ENCODE data around the gene EXOC4. TPM values are rescaled to one million over a fixed set of nuclear protein-coding genes. Genes with fewer than 3 reads are reported as not detected.

Gene EXOC4
- total RNA-seq, 4 donors from 2014 or later = 82.4 to 204 (median 128) TPM

GRCh38 chr7:133481676-133482075 is 228.8 kb downstream of the EXOC4 start:
- Histone ChIP-seq H3K9me3 (no peaks in the 10 kb centered on the region), H3K27me3 (no peaks in the 10 kb centered on the region)
- intact Hi-C loops (cut with DNase I; ENCODE audit: low total_unique reads) = no loop called here

GRCh38 chr7:133482599-133482998 is 229.7 kb downstream of the EXOC4 start:
- in situ Hi-C loops (cut with MboI; ENCODE audit: low pct_ligation_motif_present in 1 of 4, low pct_unique_long_range_greater_than_20kb in 1 of 4, low sequenced_read_pairs in 3 of 4) = no loop called here
- TF ChIP-seq EP300 (IDR thresholded peaks at IDR 0.05; ENCODE audit: low read depth) (no peak), POLR2A (IDR thresholded peaks at IDR 0.05) (no peak), POLR2AphosphoS5 (IDR thresholded peaks at IDR 0.05) (no peak), CTCF (IDR thresholded peaks at IDR 0.05) (no peak)
- WGBS, 2 donors (ENCODE audit: low coverage in 1 of 2) = 95 to 100% methylated on average over 1 of the region's 1 CpG

More at GRCh38 chr7:133481676-133482075, 228.8 kb downstream of the EXOC4 start:
- H3K4me1 ChIP-seq = no peaks in the 10 kb centered on the region
- H3K4me3 ChIP-seq = no peak overlapping the region
- DNase-seq = no peak
- in situ Hi-C loops (cut with MboI; ENCODE audit: low pct_ligation_motif_present in 1 of 4, low pct_unique_long_range_greater_than_20kb in 1 of 4, low sequenced_read_pairs in 3 of 4) = no loop called here
- H3K27ac ChIP-seq = no peak overlapping the region
- TF ChIP-seq POLR2A (IDR thresholded peaks at IDR 0.05) (no peak), EP300 (IDR thresholded peaks at IDR 0.05; ENCODE audit: low read depth) (no peak), CTCF (IDR thresholded peaks at IDR 0.05) (no peak), POLR2AphosphoS5 (IDR thresholded peaks at IDR 0.05) (no peak)
- 67 to 74% methylated on average over 3 of the region's 3 CpGs for WGBS, 2 donors (ENCODE audit: low coverage in 1 of 2)
- peaks cover 0 to 9% (median 0%) of the 10 kb centered on the region in 4 donors for H3K36me3 ChIP-seq

GRCh38 chr7:133484086-133484485 is 231.2 kb downstream of the EXOC4 start:
- Histone ChIP-seq H3K4me1 (no peaks in the 10 kb centered on the region), H3K4me3 (no peak overlapping the region), H3K27me3 (no peaks in the 10 kb centered on the region), H3K27ac (no peak overlapping the region), H3K36me3 (peaks cover 0 to 9% (median 0%) of the 10 kb centered on the region in 4 donors), H3K9me3 (no peaks in the 10 kb centered on the region)
- no peak for DNase-seq
- intact Hi-C loops (cut with DNase I; ENCODE audit: low total_unique reads) (no loop called here), in situ Hi-C loops (cut with MboI; ENCODE audit: low pct_ligation_motif_present in 1 of 4, low pct_unique_long_range_greater_than_20kb in 1 of 4, low sequenced_read_pairs in 3 of 4) (no loop called here)
- no peak for TF ChIP-seq EP300 (IDR thresholded peaks at IDR 0.05; ENCODE audit: low read depth)
- no peak for TF ChIP-seq POLR2A (IDR thresholded peaks at IDR 0.05)
- TF ChIP-seq POLR2AphosphoS5 (IDR thresholded peaks at IDR 0.05) = no peak
- TF ChIP-seq CTCF (IDR thresholded peaks at IDR 0.05) = no peak
- WGBS, 2 donors (ENCODE audit: low coverage in 1 of 2) = 70 to 81% methylated on average over 2 of the region's 2 CpGs

More at GRCh38 chr7:133482599-133482998, 229.7 kb downstream of the EXOC4 start:
- intact Hi-C loops (cut with DNase I; ENCODE audit: low total_unique reads) = no loop called here
- H3K27me3 ChIP-seq = no peaks in the 10 kb centered on the region
- no peaks in the 10 kb centered on the region for H3K9me3 ChIP-seq
- H3K4me1 ChIP-seq = no peaks in the 10 kb centered on the region
- DNase-seq = no peak
- H3K4me3 ChIP-seq = no peak overlapping the region
- peaks cover 0 to 9% (median 0%) of the 10 kb centered on the region in 4 donors for H3K36me3 ChIP-seq
- H3K27ac ChIP-seq = no peak overlapping the region

GRCh38 chr7:133489906-133490305 is 237.0 kb downstream of the EXOC4 start:
- no peaks in the 10 kb centered on the region for H3K27me3 ChIP-seq
- intact Hi-C loops (cut with DNase I; ENCODE audit: low total_unique reads) = no loop called here
- DNase-seq = no peak
- H3K36me3 ChIP-seq = peaks cover 0 to 8% (median 0%) of the 10 kb centered on the region in 4 donors
- in situ Hi-C loops (cut with MboI; ENCODE audit: low pct_ligation_motif_present in 1 of 4, low pct_unique_long_range_greater_than_20kb in 1 of 4, low sequenced_read_pairs in 3 of 4) = no loop called here
- H3K27ac ChIP-seq = no peak overlapping the region
- peaks cover 0 to 4% (median 0%) of the 10 kb centered on the region in 4 donors for H3K4me1 ChIP-seq
- WGBS, 2 donors (ENCODE audit: low coverage in 1 of 2) = 80% methylated on average over 3 of the region's 3 CpGs; no CpG with 5 or more reads in 1 of the 2 donors
- H3K4me3 ChIP-seq = no peak overlapping the region
- TF ChIP-seq POLR2AphosphoS5 (IDR thresholded peaks at IDR 0.05) (no peak), CTCF (IDR thresholded peaks at IDR 0.05) (no peak), POLR2A (IDR thresholded peaks at IDR 0.05) (no peak), EP300 (IDR thresholded peaks at IDR 0.05; ENCODE audit: low read depth) (no peak)
- H3K9me3 ChIP-seq = no peaks in the 10 kb centered on the region

Measured in transverse colon (tissue), 4 donors.